Measurements from ENCODE around the gene TRPM2. TPM values are rescaled to one million over a fixed set of nuclear protein-coding genes. Genes with fewer than 3 reads are reported as not detected.

Gene TRPM2
- total and polyA plus RNA-seq, 2 donors (not counting 3 experiments of a cell fraction or from before 2014, with no cell fraction given): not detected

DNA sequence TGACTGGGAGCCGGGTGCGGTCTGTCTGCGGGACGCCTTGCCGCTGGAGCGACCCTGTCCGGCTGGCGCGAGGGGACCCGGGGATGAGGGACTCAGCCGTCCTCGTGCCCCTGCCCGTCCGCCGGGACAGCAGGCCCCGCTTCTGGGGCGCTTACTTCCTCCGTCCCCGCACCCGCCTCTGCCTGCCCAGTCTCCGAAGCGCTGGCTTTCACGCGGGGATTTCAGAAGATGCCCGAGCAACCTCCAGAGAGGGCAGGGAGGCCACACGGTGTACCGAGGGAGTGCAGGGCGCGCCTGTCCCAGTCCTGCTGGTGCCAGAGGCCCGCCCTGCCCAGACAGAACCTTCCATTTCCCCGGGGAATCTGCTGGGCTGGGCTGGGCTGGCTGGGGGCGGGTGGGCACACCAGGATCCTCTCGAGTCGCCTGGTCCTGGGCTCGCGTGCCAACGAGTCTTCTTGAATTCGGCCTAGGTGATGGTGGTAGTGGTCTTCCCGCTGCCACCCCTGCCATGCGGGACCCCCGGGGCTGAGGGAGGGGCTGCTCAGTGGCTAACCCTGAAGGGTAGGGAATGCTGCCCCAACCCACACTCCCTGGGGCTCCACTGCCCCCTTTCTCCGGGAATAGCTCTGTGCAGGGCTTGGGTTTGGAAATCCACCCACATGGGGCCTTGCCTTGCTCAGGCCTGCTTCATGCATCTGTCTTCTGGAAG, 2.5 kb upstream of the TRPM2 start:
- no TSS peak for BruUV-seq (replicated peaks)
- no peaks in the 10 kb centered on the region for H3K79me2 ChIP-seq (ENCODE audit: control insufficient read depth, insufficient read depth, low read length)
- no peaks in the 10 kb centered on the region for H3K4me1 ChIP-seq (ENCODE audit: control insufficient read depth, extremely low read depth, insufficient read depth, low read length)
- no peak overlapping the region for H3K9ac ChIP-seq (replicated peaks; ENCODE audit: extremely low read depth, insufficient read depth, low read length)
- peaks cover 7 to 18% of the 10 kb centered on the region in 2 experiments for H3K27me3 ChIP-seq (ENCODE audit: control insufficient read depth in 2 of 2, insufficient read depth in 2 of 2, low read length in 2 of 2)
- no peaks in the 10 kb centered on the region for H4K20me1 ChIP-seq (replicated peaks; ENCODE audit: control insufficient read depth, extremely low read depth, insufficient read depth, low read length)
- no peaks in the 10 kb centered on the region for H3K9me1 ChIP-seq (replicated peaks; ENCODE audit: control insufficient read depth, extremely low read depth, insufficient read depth, low read length)
- TF ChIP-seq JUN (IDR thresholded peaks at IDR 0.05; ENCODE audit: borderline replicate concordance, insufficient read depth, insufficient read length, low read depth) (no peak), GATA2 (IDR thresholded peaks at IDR 0.05; ENCODE audit: insufficient read depth, insufficient read length, low read depth, low read length) (no peak), POLR2A (IDR thresholded peaks at IDR 0.05; ENCODE audit: low read depth, low read length) (no peak), POLR2AphosphoS5 (IDR thresholded peaks at IDR 0.05; ENCODE audit: insufficient read depth, low read depth, low read length) (no peak), EZH2 (IDR thresholded peaks at IDR 0.05; ENCODE audit: borderline replicate concordance, low read depth, low read length, severe bottlenecking) (no peak), MYC (IDR thresholded peaks at IDR 0.05; ENCODE audit: low read depth, low read length) (no peak), FOS (IDR thresholded peaks at IDR 0.05; ENCODE audit: borderline replicate concordance, insufficient read depth, low read length) (no peak)
- TF ChIP-seq, protein P1, sequence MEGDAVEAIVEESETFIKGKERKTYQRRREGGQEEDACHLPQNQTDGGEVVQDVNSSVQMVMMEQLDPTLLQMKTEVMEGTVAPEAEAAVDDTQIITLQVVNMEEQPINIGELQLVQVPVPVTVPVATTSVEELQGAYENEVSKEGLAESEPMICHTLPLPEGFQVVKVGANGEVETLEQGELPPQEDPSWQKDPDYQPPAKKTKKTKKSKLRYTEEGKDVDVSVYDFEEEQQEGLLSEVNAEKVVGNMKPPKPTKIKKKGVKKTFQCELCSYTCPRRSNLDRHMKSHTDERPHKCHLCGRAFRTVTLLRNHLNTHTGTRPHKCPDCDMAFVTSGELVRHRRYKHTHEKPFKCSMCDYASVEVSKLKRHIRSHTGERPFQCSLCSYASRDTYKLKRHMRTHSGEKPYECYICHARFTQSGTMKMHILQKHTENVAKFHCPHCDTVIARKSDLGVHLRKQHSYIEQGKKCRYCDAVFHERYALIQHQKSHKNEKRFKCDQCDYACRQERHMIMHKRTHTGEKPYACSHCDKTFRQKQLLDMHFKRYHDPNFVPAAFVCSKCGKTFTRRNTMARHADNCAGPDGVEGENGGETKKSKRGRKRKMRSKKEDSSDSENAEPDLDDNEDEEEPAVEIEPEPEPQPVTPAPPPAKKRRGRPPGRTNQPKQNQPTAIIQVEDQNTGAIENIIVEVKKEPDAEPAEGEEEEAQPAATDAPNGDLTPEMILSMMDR (IDR thresholded peaks at IDR 0.05; ENCODE audit: extremely low read depth in 1 of 2, insufficient read depth in 1 of 2, low read depth in 1 of 2, low read length in 2 of 2): no peak
- TF ChIP-seq, protein P2, sequence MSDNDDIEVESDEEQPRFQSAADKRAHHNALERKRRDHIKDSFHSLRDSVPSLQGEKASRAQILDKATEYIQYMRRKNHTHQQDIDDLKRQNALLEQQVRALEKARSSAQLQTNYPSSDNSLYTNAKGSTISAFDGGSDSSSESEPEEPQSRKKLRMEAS (IDR thresholded peaks at IDR 0.05; ENCODE audit: insufficient read depth, insufficient read length): no peak
- no peak overlapping the region for H2AFZ ChIP-seq (ENCODE audit: low read depth, low read length)
- intact Hi-C loops (cut with micrococcal nuclease) (no loop called here), dilution Hi-C loops (cut with MboI; ENCODE audit: extremely low pct_ligation_motif_present, low sequenced_read_pairs) (no loop called here)
- ChIA-PET POLR2A (no interaction called here), CTCF (no interaction called here)
- no peak overlapping the region for H3K4me2 ChIP-seq (ENCODE audit: insufficient read depth, low read length)
- DNase-seq (ENCODE audit: low read depth, low spot score) (no peak), FAIRE-seq (no peak)
- H3K4me3 ChIP-seq (replicated peaks in 1 of 3; ENCODE audit: insufficient read depth in 1 of 3, low read depth in 1 of 3, low read length in 3 of 3): no peak overlapping the region
- no peaks in the 10 kb centered on the region for H3K9me3 ChIP-seq (replicated peaks; ENCODE audit: control insufficient read depth, insufficient read depth, low read length)
- H3K36me3 ChIP-seq (ENCODE audit: control insufficient read depth in 2 of 2, extremely low read depth in 1 of 2, insufficient read depth in 2 of 2, low read length in 2 of 2): no peaks in the 10 kb centered on the region
- no peak overlapping the region for H3K27ac ChIP-seq (ENCODE audit: insufficient read depth, low read depth, low read length)

All from endothelial cell of umbilical vein (primary cell).